Loucy (cell line): ENCODE results near the gene SUSD6.
"Not testable (repeated sequence)": the region's sequence is repeated elsewhere in the genome, so short reads cannot be mapped to it uniquely, and the experiment has no call there.

ENCODE experiments used
- H2AFZ ChIP-seq: fragments of 200-600 bp; sonication (generic); 2 replicates; pipeline ENCODE4 v1.6.0; 2016; ENCODE audit warnings: antibody characterized with exemption, mild to moderate bottlenecking, low read length, moderate library complexity
- H3F3A ChIP-seq: fragments of 200-600 bp; 2 replicates; pipeline ENCODE4 v1.6.0; 2016; ENCODE audit warnings: antibody characterized with exemption, low read depth, mild to moderate bottlenecking
- H3K27me3 ChIP-seq: fragments of 200-600 bp; sonication (generic); 2 replicates; pipeline ENCODE4 v1.6.1; 2014; ENCODE audit warnings: low read length, mild to moderate bottlenecking; ENCODE audit not compliant: insufficient read depth, poor library complexity, severe bottlenecking
- H3K36me3 ChIP-seq: fragments of 200-600 bp; sonication (generic); 2 replicates; pipeline ENCODE4 v1.6.1; 2016; ENCODE audit warnings: low read length; ENCODE audit not compliant: insufficient read depth
- H3K4me1 ChIP-seq: fragments of 200-600 bp; sonication (generic); 2 replicates; pipeline ENCODE4 v1.5.1; 2014; ENCODE audit warnings: low read length, mild to moderate bottlenecking; ENCODE audit not compliant: insufficient read depth, poor library complexity, severe bottlenecking
- H3K4me2 ChIP-seq: fragments of 200-600 bp; sonication (generic); 2 replicates; pipeline ENCODE4 v1.6.0; 2014; ENCODE audit warnings: antibody characterized with exemption, low read length, low read depth, mild to moderate bottlenecking; ENCODE audit not compliant: poor library complexity, severe bottlenecking
- H3K4me3 ChIP-seq: fragments of 200-600 bp; sonication (generic); 2 replicates; pipeline ENCODE4 v1.5.1; 2014; ENCODE audit warnings: low read length, mild to moderate bottlenecking, mixed read lengths; ENCODE audit not compliant: poor library complexity, severe bottlenecking
- H3K79me2 ChIP-seq: fragments of 200-600 bp; sonication (generic); 2 replicates; pipeline ENCODE4 v1.6.1; 2014; ENCODE audit warnings: low read length; ENCODE audit not compliant: insufficient read depth
- H3K9ac ChIP-seq: fragments of 200-600 bp; sonication (generic); 2 replicates; pipeline ENCODE4 v1.6.0; 2014; ENCODE audit warnings: mild to moderate bottlenecking, low read depth, low read length, moderate library complexity; ENCODE audit not compliant: poor library complexity, severe bottlenecking
- H3K9me2 ChIP-seq: fragments of 200-600 bp; sonication (generic); replicated peaks from 2 replicates; pipeline ENCODE4 v1.6.1; 2016; ENCODE audit warnings: low read depth, low read length, mixed read lengths
- H3K9me3 ChIP-seq: fragments of 200-600 bp; sonication (generic); 2 replicates; pipeline ENCODE4 v1.6.1; 2014; ENCODE audit warnings: mild to moderate bottlenecking, antibody characterized with exemption, low read length, low read depth; ENCODE audit not compliant: insufficient read depth
- H4K20me1 ChIP-seq: fragments of 200-600 bp; sonication (generic); 2 replicates; pipeline ENCODE4 v1.6.0; 2014; ENCODE audit warnings: antibody characterized with exemption, low read length, mild to moderate bottlenecking; ENCODE audit not compliant: insufficient read depth, poor library complexity, severe bottlenecking
- CTCF ChIP-seq: fragments of 200-600 bp; sonication (generic); conservative IDR thresholded peaks from 2 replicates; pipeline ENCODE4 v1.5.1; 2014; ENCODE audit warnings: mild to moderate bottlenecking, antibody characterized with exemption, low read length
- EZH2phosphoT487 ChIP-seq: fragments of 200-600 bp; IDR thresholded peaks from 2 replicates; pipeline ENCODE4 v1.6.1; 2018; ENCODE audit warnings: antibody characterized with exemption, mild to moderate bottlenecking, moderate library complexity, borderline replicate concordance

The SUSD6 gene

GRCh38 chr14:69593018-69593677 is 18.2 kb upstream of the SUSD6 start:
- Histone ChIP-seq H3K4me3 (no peak overlapping the region), H3K9ac (no peak overlapping the region)

GRCh38 chr14:69594846-69595245 is 16.6 kb upstream of the SUSD6 start:
- Histone ChIP-seq H3K4me1 (no peaks in the 10 kb centered on the region), H3K9ac (no peak overlapping the region), H3K4me3 (no peak overlapping the region), H4K20me1 (no peaks in the 10 kb centered on the region), H2AFZ (no peak overlapping the region), H3K79me2 (no peaks in the 10 kb centered on the region), H3F3A (no peaks in the 10 kb centered on the region), H3K9me2 (no peaks in the 10 kb centered on the region), H3K27me3 (no peaks in the 10 kb centered on the region), H3K4me2 (no peak overlapping the region), H3K9me3 (no peaks in the 10 kb centered on the region), H3K36me3 (no peaks in the 10 kb centered on the region)
- TF ChIP-seq EZH2phosphoT487 (no peak), CTCF (no peak)

More at GRCh38 chr14:69593018-69593677, 18.2 kb upstream of the SUSD6 start:
- no peaks in the 10 kb centered on the region for H3K9me2 ChIP-seq
- H2AFZ ChIP-seq, result no peak overlapping the region
- no peaks in the 10 kb centered on the region for H3K9me3 ChIP-seq
- no peaks in the 10 kb centered on the region for H4K20me1 ChIP-seq
- no peaks in the 10 kb centered on the region for H3K79me2 ChIP-seq
- no peaks in the 10 kb centered on the region for H3K4me1 ChIP-seq
- H3K36me3 ChIP-seq, result no peaks in the 10 kb centered on the region
- no peaks in the 10 kb centered on the region for H3F3A ChIP-seq
- H3K4me2 ChIP-seq, result no peak overlapping the region
- no peaks in the 10 kb centered on the region for H3K27me3 ChIP-seq
- TF ChIP-seq EZH2phosphoT487 (no peak), CTCF (no peak)

GRCh38 chr14:69595336-69595735 is 16.1 kb upstream of the SUSD6 start:
- H3K4me3 ChIP-seq, result no peak overlapping the region
- H3K9me3 ChIP-seq, result no peaks in the 10 kb centered on the region
- no peaks in the 10 kb centered on the region for H3K4me1 ChIP-seq
- H3K36me3 ChIP-seq, result no peaks in the 10 kb centered on the region
- H2AFZ ChIP-seq, result no peak overlapping the region
- H3K27me3 ChIP-seq, result no peaks in the 10 kb centered on the region
- H3K9me2 ChIP-seq, result no peaks in the 10 kb centered on the region
- no peaks in the 10 kb centered on the region for H3K79me2 ChIP-seq
- no peaks in the 10 kb centered on the region for H4K20me1 ChIP-seq
- TF ChIP-seq CTCF (no peak), EZH2phosphoT487 (no peak)
- H3F3A ChIP-seq, result no peaks in the 10 kb centered on the region
- H3K9ac ChIP-seq, result no peak overlapping the region
- no peak overlapping the region for H3K4me2 ChIP-seq

- not testable (repeated sequence) for H4K20me1 ChIP-seq, H2AFZ ChIP-seq, H3F3A ChIP-seq, H3K9me2 ChIP-seq, H3K9me3 ChIP-seq, H3K9ac ChIP-seq, H3K4me2 ChIP-seq, H3K27me3 ChIP-seq, H3K79me2 ChIP-seq, H3K36me3 ChIP-seq, H3K4me1 ChIP-seq, H3K4me3 ChIP-seq
Measured at GRCh38 chr14:69599431-69599830, 12.0 kb upstream of the SUSD6 start.
